ENCODE results near the gene TREML4.

DNA sequence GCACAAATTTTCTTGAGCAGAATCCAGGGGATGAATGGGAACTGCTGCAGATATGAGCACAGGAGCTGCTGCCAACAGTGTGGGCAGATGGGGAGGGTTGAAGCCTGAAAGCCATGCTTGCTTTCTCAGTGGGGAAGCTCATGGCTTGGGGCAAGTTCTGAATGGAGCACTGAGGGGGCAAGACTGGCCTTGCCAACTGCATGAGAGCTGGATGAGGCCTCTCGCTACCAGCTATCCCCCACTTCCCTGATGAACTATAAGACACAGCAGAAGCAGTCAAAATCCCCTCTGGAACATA is 30.0 kb downstream of the TREML4 start:
- no peak for TF ChIP-seq ZNF274 (IDR thresholded peaks at IDR 0.05; ENCODE audit: low read depth, low read length)
- no peak for TF ChIP-seq YY1 (IDR thresholded peaks at IDR 0.05; ENCODE audit: insufficient read depth, insufficient read length)
